Measurements from ENCODE around the gene UTP11.

GRCh38 chr1:38005195-38006007 lies 7.1 kb upstream of the UTP11 start, which contains the start of gene FHL3:
- TF ChIP-seq, protein P1, sequence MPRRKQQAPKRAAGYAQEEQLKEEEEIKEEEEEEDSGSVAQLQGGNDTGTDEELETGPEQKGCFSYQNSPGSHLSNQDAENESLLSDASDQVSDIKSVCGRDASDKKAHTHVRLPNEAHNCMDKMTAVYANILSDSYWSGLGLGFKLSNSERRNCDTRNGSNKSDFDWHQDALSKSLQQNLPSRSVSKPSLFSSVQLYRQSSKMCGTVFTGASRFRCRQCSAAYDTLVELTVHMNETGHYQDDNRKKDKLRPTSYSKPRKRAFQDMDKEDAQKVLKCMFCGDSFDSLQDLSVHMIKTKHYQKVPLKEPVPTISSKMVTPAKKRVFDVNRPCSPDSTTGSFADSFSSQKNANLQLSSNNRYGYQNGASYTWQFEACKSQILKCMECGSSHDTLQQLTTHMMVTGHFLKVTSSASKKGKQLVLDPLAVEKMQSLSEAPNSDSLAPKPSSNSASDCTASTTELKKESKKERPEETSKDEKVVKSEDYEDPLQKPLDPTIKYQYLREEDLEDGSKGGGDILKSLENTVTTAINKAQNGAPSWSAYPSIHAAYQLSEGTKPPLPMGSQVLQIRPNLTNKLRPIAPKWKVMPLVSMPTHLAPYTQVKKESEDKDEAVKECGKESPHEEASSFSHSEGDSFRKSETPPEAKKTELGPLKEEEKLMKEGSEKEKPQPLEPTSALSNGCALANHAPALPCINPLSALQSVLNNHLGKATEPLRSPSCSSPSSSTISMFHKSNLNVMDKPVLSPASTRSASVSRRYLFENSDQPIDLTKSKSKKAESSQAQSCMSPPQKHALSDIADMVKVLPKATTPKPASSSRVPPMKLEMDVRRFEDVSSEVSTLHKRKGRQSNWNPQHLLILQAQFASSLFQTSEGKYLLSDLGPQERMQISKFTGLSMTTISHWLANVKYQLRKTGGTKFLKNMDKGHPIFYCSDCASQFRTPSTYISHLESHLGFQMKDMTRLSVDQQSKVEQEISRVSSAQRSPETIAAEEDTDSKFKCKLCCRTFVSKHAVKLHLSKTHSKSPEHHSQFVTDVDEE (CRISPR knock-in tag; IDR thresholded peaks at IDR 0.05), result no peak
- TF ChIP-seq CSDC2 (CRISPR knock-in tag; IDR thresholded peaks at IDR 0.05) (no peak), PATZ1 (CRISPR knock-in tag; IDR thresholded peaks at IDR 0.05; ENCODE audit: borderline replicate concordance) (no peak), ZNF70 (CRISPR knock-in tag; IDR thresholded peaks at IDR 0.05) (no peak), ZFP3 (CRISPR knock-in tag; IDR thresholded peaks at IDR 0.05) (no peak), POU6F1 (CRISPR knock-in tag; IDR thresholded peaks at IDR 0.05; ENCODE audit: borderline replicate concordance, low read depth) (no peak), BACH2 (CRISPR knock-in tag; IDR thresholded peaks at IDR 0.05; ENCODE audit: borderline replicate concordance) (no peak), TOX (CRISPR knock-in tag; IDR thresholded peaks at IDR 0.05; ENCODE audit: borderline replicate concordance) (no peak), ZC3H10 (CRISPR knock-in tag; IDR thresholded peaks at IDR 0.05) (no peak), ESRRG (CRISPR knock-in tag; IDR thresholded peaks at IDR 0.05) (no peak), ISL1 (CRISPR knock-in tag; IDR thresholded peaks at IDR 0.05) (no peak), RARB (CRISPR knock-in tag; IDR thresholded peaks at IDR 0.05) (no peak)
- TF ChIP-seq, protein P2, sequence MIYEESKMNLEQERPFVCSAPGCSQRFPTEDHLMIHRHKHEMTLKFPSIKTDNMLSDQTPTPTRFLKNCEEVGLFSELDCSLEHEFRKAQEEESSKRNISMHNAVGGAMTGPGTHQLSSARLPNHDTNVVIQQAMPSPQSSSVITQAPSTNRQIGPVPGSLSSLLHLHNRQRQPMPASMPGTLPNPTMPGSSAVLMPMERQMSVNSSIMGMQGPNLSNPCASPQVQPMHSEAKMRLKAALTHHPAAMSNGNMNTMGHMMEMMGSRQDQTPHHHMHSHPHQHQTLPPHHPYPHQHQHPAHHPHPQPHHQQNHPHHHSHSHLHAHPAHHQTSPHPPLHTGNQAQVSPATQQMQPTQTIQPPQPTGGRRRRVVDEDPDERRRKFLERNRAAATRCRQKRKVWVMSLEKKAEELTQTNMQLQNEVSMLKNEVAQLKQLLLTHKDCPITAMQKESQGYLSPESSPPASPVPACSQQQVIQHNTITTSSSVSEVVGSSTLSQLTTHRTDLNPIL (CRISPR knock-in tag; IDR thresholded peaks at IDR 0.05; ENCODE audit: low read depth), result no peak
